AG08395 (cell line): Measurements from ENCODE around the gene FOXP2.
"Not testable (repeated sequence)": the region's sequence is repeated elsewhere in the genome, so short reads cannot be mapped to it uniquely, and the experiment has no call there.

ENCODE experiments used
- DNase-seq: peaks from one replicate; pipeline ENCODE4 v3.0.0; 2012; ENCODE audit warnings: mixed read lengths, low spot score

Gene FOXP2

GRCh38 chr7:114422507-114423501, 8.2 kb downstream of the FOXP2 start:
- no peak for DNase-seq

- DNase-seq: no peak
Measured at GRCh38 chr7:114426382-114426781, 11.8 kb downstream of the FOXP2 start.

- DNase-seq: no peak
Measured at GRCh38 chr7:114426824-114427223, 12.2 kb downstream of the FOXP2 start.

GRCh38 chr7:114428211-114428610, 13.6 kb downstream of the FOXP2 start:
- no peak for DNase-seq

- DNase-seq: no peak
Measured at GRCh38 chr7:114431189-114431588, 16.6 kb downstream of the FOXP2 start.

- DNase-seq: no peak
Measured at GRCh38 chr7:114432061-114432460, 17.4 kb downstream of the FOXP2 start.

- no peak for DNase-seq
Measured at GRCh38 chr7:114432703-114433102, 18.1 kb downstream of the FOXP2 start.

- DNase-seq: no peak
Measured at GRCh38 chr7:114439581-114439980, 25.0 kb downstream of the FOXP2 start.

GRCh38 chr7:114440927-114441326, 26.3 kb downstream of the FOXP2 start:
- DNase-seq: not testable (repeated sequence)

GRCh38 chr7:114444196-114444595, 29.6 kb downstream of the FOXP2 start:
- DNase-seq: no peak

- no peak for DNase-seq
Measured at GRCh38 chr7:114450431-114450830, 35.8 kb downstream of the FOXP2 start.

GRCh38 chr7:114459574-114459973, 45.0 kb downstream of the FOXP2 start:
- DNase-seq: no peak

GRCh38 chr7:114460021-114460420, 45.4 kb downstream of the FOXP2 start:
- no peak for DNase-seq

GRCh38 chr7:114466917-114467316, 52.3 kb downstream of the FOXP2 start:
- no peak for DNase-seq

- no peak for DNase-seq
Measured at GRCh38 chr7:114468844-114469243, 54.2 kb downstream of the FOXP2 start.

- DNase-seq: no peak
Measured at GRCh38 chr7:114472896-114473512, 58.4 kb downstream of the FOXP2 start.

- no peak for DNase-seq
Measured at GRCh38 chr7:114478384-114478783, 63.8 kb downstream of the FOXP2 start.

GRCh38 chr7:114481999-114482398, 67.4 kb downstream of the FOXP2 start:
- no peak for DNase-seq

GRCh38 chr7:114484226-114484625, 69.6 kb downstream of the FOXP2 start:
- DNase-seq: no peak

- DNase-seq: no peak
Measured at GRCh38 chr7:114487174-114487573, 72.6 kb downstream of the FOXP2 start.

- no peak for DNase-seq
Measured at GRCh38 chr7:114488696-114489095, 74.1 kb downstream of the FOXP2 start.

GRCh38 chr7:114497491-114497890, 82.9 kb downstream of the FOXP2 start:
- DNase-seq: not testable (repeated sequence)
